HT1080 (cell line): Measurements from ENCODE around the gene RAPGEF3. TPM values are rescaled to one million over a fixed set of nuclear protein-coding genes. Genes with fewer than 3 reads are reported as not detected.
A peak's percentile ranks its signal among the peaks of the same experiment; 100 is the strongest.

ENCODE experiments used
- DNase-seq: peaks from one replicate; pipeline ENCODE4 v3.0.0-alpha.2; 2015; ENCODE audit warnings: low read depth
- total RNA-seq: library from RNA; depleted of rRNA; stranded (reverse); fragments of >200 nt; shearing (Covaris generic); gene quantifications from 2 replicates; pipeline ENCODE4 v1.2.3, GENCODE V29; 2014

Gene RAPGEF3
- total RNA-seq, 1 experiment from 2014 or later: 3.7 TPM

DNA sequence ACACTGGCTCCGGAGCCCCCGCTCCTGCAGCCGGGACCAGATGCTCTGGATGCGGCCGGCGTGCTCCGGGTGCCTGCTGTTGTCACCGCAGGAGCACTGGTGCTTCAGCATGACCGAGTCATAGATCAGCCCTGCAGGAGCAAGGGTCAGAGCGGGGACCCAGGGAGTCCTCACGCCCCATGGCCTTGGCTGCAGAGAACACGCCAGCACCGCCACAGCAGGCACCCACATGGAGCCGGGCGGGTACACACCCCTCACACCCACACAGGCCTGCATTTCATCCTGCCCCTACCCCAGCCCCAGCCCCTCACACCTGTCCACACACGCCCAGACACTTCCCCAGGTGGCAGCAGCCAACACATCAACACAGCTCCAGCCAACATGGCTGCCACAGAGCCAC lies 33.2 kb upstream of the RAPGEF3 start:
- DNase-seq: no peak

DNA sequence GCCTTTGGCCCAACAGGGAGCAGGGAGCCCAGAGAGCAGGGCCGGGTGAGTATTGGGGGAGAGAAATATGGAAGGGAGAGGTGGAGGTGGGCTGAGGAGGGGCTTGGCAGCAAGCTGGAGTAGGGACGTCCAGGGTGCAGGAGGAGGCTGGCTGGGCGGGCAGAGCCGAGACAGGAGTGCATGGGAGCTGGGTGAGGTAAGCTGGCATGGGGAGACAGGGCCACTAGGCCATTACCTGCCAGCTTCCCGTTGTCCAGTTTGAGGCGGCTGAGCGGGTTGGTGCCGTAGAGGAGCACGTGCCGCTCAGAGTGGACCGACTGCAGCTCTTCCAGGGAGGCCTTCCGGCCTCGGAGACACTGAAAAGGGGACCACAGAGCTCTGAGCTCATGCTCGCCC lies 32.7 kb upstream of the RAPGEF3 start:
- no peak for DNase-seq

DNA sequence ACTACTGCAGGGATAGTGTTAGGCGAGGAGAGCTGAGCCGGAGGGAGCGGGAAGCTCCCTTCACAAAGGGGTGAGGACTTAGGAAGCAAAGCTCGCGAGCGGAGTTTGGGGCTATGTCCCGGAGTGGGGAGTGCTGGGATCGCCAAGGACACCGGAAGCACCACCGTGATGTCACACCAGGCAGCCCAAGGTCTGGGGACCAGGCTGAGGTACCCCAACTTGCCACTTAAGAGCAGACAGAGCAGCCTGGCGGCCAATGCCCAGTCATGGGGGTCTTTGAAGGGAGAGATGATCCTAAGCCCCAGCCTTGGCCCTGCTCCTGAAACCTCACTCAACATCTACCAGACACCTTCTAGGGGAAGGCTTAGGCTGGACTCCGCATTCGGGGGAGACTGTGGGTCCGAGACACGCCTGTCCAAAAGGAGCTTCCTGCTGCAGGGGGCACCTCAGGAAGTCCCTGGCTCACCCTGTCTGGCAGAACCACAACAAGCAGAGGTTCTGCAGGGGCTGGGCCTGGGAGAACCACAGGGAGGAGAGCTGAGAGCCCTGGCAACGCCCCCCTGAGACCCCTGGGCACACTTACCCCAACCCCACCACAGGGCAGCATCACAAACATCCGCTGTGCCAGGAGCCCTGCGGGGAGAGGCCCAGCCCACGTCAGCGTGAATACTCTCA lies 32.1 kb upstream of the RAPGEF3 start:
- no peak for DNase-seq

DNA sequence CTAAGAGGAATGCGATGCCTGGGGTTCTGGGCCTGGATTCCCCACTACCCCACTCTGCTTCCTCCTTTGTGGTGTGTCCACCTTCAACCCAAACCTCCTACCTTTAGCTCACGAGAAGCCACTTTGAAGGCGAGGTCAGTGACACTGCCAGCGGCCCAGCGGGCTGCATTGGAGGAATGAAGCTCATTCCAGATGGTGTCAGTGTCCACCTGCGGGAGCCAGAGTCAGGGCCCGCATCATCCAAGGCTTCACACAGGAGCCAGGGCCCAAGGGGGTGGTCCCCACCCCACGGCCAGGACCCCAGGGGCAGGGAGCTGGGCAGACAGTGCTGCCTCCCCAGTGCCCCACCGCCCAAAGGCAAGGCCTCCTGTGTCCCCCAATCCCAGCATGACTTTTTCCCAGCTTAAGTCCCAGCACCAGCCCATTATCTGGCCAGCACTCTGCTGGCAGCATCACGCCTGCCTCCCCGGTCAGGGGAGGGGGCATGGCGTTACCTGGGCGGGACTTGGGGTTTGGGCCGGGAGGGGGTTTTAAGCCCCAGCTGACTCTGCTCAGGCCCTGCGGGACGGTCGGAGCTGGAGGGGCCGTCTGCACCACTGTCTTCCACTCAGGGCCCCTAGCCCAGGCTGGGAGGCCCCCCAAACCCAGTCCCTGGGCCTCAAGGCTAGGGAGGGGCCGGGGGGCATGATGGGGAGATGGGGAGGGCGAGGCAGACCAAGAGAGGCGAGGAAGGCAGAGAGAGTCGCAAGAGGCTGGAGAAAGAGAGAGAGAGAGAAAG lies 31.2 kb upstream of the RAPGEF3 start:
- DNase-seq: no peak

DNA sequence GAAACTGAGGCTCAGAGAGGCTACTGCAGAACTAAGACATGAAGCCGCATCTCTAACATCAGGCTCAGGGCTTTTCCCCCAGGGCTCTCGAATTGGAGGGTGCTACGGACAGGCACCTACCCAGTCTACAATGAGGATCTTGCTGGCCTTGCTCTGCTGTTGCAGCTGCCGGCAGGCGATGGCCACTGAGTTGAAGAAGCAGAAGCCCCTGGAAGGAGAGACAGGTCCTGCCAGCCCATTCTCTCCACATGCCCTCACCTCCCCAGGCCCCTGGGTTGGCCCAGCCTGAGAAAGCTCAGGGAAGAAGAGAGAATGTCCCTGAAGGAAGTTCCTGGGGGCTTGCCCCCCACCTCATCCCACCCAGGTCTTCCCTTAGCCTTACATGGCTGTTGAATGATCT lies 30.5 kb upstream of the RAPGEF3 start:
- DNase-seq: no peak

DNA sequence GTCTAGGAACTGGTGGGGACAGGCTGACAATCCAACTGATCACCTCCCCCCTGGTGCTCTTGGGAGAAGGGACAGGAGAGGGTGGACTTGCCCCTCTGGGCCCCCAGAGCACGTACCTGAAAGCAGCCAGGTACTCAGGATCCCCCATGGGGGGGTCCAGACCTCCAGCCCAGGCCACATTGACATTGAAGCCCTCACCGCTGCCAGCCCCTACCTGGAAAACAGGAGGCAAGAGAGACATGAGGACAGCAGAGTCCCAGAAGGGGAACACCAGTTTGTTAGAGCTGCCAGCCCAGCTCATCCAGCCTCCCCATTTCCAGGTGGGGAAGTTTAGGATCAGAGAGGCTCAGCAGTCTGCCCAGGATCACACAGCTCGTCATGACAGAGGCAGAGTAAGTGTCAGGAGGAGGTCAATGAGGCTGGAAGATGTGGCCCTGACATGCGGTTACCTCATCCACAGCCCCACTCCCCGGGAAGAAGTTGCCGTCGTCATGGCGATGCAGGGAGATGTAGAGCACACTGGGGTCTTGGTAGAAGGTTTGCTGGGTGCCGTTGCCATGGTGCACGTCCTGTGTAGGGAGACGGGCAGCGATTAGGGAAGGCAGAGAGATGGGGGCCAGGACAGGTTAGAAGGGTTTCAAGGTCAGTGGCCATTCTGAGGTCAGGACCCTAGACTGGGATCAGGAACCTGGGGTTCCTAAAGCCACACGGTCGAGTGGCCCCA lies 29.1 kb upstream of the RAPGEF3 start:
- no peak for DNase-seq

DNA sequence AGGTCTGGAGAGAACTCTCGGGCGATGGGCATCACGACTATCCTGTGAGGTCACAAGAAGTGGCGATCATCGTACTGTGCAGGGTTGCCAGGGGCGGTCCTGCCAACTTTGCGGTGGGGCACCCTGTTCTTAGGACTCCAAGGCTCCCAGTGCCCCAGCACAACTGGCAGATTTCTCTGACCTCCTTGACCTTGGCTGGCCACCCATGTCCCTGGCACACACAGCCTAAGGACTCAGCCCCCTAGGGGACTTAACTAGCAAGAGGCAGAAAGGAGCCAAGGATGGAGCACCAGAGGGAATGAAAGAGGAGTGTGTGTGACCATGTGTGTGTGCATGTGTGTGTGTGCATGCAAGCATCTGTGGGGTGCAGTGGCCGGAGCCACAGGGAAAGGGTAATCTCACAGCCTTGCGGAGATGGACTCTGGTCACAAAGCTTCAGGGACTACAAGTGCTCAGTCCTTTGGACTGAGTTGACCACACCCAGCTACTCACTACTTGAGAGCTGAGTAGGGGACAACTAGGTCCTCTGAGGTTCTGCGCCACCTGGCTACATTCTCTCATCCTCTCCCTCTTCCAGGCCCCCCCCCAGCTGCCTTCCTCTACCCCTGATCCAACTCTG lies 28.1 kb upstream of the RAPGEF3 start:
- no peak for DNase-seq

DNA sequence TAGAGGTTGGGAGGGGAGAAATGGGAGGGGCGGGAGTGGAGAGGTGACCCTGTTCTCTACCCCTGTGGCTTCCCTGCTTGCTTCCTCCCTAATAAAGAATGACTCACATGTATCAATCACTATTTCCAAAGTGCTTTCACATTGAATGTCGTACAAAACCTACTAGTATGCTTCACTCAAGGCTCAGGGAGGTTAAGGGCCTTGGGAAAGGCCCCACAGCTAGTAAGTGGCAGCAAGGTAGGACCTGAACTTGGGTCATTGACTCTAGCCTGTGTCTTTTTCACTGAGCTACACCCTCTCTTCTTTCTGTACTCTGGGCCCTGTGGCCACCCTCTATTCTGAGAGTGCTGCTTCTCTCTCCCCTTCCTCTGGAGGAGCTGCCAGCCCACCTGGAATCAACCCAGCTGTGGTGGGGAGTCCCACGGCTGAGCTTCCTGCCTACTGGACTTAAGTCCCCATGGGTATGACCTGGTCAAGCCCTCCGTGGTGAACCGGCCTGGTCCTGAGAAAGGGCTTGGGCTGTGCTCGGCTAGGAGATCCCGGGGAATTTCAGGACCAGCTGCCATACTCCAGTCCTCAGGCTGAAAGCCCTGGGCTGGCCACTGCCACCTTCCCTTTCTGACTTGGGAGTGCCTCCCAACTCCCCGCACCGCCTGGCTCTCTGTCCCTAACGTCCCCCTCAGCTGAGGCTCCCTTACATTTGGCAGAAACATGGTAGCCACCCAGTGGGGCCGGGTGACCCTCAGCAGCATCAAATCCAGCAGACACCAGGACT lies 27.4 kb upstream of the RAPGEF3 start:
- DNase-seq: no peak

DNA sequence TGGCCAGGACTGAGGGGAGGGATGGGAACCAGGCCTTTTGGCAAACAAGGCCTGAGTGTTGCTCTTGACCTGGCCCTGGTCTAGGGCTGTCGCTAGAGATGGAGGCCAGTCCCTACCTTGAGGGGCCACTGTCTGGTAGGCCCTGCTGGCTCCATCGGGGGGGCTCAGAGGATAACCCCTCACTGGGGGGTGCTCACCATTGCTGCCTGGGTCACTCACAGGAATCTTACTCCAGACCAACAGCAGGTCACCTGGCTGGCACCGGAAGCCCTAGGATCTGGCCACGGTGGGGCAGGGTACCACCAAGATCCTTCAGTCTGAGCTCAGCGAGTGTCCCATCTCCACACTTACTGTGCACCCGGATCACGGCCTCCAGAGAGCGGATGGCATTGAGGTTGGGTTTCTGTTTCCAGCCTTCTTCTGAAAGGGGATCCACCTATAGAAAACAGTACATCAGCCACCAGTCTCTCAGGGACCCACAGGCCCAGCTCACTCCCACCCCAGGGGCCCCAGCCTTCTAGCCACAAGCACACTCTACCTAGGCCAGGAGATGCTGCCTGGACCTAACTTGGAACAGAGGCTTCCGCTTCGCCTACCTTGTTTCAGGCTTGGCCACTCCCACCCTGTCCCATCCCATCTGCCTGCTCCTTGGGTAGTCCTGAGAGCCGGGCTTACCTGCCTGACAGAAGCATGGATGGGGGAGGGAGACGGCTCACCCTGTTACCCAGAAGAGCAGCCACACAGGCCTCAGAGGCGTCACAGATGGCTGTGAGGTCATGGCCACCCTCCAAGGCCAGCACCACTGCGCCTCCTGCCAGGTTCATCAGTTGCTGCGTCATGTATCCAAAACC lies 26.6 kb upstream of the RAPGEF3 start:
- no peak for DNase-seq

DNA sequence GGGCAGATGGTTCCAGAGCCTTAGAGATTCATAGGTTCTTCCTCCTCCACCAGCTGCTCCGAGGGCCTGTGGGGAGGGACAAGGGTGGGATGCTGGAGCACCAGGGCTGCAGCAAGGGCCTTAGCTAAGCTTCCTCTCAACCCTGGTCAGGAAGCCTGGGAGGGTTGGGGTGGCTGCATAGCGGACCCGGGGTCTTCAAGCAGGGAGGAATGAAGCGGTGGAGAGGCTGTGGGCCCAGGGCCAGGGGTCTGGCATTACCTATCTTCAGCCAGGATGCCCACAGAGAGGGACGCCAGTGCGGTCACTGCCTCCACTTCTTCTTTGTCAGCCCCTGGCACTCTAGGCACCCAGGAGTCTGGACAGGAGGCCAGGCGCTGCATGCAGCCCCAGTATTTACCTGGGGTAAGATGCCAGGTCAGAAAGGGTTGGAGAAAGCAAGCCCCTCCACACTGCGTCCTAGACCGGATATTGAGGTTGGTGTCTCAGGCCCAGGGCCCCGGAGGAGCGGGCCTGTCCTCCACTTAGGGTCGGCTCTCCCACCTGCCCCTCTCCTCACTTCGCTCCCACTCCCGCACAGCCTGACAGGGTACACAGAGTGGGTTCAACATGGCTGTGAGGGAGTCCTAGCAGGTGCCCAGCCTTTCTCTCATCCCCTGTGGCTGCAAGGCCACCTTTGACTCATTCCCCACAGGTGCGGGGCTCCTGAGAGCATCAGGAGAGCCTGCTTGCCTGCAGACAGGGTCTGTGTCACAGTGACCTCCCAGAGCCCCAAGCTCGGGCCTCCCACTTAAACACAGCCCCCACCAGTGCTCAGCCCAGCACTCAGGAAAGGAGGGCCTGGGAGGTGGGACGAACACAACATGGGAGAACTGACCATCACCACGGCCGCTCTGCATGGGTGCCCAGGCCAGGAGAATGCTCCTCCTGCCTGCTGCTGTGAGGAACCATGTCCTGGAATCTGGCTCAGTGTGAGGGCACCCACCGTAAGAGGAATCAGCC lies 25.4 kb upstream of the RAPGEF3 start:
- DNase-seq: no peak

DNA sequence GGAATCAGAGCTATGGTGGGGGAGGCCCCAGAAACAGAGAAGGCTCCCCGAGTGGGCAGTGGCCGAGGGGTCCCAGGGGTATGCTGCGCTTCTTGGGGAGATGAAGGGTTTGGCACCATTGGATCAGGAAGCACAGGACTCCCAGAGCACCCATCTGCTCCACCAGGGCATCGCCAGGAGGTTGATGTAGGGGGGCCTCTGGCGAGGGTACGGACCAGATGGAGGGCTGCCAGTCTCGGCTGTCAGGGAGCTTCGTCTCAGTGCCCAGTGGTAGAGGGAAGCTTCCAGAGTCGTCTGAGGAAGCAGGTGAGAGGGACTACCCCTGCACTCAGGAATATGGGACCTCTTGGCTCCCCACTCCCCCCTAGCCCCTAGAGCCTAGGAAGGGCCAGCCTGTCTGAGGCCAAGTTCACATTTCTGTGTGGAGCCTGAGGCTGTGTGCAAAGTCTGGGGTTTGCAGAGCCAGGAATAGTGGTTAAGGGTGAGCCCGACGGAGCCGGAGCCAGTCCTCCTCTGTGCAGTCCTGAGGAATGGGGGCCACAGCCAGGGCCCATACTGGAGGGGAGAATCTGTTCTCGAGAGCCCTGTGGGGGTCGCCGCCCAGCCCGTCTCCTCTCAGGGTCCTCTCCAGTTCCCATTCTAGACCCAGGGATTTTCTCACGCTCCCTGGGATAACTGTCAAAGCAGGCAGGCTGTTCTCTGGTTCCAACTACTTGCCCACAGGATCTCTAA lies 24.5 kb upstream of the RAPGEF3 start:
- DNase-seq: no peak

DNA sequence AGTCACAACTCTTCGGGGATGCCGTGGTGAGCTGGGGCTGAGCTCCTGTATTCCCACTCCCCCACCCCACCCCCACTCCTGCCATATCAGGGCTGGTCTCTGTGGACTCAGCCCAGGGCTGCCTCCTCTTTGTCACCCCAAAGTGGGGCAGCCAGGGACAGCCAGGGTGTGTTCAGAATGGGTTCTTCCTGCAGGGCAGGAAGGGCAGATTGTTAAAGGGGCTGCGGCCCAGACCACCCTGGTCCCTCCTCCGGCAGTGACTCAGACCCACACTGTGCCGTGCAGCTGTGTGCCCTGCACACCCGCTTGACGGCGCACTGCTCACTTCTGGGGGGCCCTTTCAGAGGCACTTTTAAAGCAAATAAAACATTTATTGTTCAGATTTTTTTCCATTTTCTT lies 23.7 kb upstream of the RAPGEF3 start:
- no peak for DNase-seq

DNA sequence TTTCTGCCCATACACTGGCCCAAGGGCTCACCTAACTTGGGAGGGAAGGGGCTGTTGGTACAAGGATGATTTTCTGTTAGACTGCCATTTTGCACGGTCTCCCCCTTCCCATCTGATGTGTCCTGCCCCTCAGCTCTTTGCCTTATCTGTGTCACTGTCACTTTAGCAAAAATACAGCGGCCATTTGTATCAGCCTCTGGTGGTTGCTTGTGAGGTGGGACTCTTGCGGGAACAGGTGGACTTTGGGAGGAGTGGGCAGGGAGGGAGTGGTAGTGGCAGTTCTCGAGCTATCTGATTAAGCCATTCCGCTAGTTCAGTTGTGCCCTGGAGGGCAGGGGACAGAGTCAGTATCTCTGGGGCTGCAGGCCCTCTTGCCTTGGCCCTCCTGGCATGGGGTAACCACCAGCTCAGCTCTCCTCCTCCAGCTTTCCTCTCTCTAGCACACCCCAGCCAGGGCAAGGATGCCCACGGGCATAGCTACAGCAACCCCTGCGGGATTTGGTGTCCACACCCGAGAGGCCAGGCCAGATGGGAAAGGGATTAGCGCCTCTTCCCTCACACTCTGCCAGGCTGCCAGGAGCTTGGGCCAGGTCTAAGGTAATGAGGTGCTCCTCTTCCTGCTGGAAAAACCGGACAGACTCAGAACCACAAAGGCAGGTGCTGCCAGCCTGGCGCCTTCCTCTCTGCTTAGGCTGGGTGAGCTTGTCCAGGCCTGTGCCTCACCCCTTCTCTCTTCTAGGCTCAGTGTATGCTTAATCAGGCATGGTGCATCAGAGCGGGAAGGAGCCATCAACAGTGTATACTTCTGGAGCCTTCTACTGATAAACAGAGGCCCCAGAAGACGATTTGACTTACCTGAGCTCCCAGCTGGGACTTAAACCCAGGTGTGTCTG lies 23.0 kb upstream of the RAPGEF3 start:
- DNase-seq: no peak

DNA sequence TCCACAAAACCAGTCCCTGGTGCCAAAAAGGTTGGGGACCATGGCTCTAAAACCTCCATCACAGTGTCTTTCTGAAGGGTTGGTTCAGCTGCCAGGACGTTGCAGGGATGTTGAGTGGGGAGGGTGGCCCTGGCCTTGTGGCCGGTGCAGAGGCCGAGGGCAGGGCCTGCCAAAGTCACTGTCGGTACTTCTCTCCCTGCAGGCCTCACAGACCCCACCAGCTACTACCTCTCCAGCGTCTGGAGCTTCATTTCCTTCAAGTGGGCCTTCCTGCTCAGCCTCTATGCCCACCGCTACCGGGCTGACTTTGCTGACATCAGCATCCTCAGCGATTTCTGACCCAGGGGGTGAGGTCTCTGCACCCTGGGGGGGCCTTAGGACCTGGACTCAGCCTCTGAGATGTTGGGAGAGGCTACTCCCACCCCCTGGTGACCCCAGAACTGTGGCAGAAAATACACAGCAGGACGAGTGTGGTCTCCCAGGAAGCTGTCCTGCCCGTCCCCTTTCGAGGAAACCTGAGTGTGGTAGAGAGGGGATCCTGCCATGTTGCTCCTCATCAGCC lies 21.3 kb upstream of the RAPGEF3 start:
- DNase-seq: no peak

DNA sequence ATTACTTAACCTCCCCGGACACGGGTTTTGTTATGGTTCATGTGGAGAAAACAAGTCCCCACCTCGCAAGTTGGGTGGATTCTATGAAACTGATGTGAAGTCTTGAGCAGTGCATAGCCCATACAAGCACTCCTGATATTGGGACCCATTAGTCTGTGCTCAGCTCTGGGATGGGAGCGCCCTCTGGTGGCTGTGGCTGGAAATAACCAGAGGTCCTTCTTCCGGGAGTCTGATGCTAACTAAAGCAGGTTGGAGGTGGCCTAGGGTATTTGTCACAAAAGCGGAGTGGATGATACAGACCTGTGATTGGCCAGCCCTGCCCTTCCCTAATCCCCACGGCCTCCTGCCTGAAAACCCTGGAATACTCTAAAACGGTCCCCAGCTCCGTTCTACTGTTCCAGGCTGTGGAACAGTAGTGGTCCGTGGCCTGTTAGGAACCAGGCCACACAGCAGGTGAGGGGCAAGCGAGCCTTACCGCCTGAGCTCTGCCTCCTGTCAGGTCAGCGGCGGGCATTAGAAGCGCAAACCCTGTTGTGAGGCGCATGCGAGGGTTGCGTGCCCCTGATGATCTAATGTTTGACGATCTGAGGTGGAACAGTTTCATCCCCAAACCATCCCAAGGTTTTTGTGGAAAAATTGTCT lies 20.7 kb upstream of the RAPGEF3 start:
- peak; percentile 78 for DNase-seq

DNA sequence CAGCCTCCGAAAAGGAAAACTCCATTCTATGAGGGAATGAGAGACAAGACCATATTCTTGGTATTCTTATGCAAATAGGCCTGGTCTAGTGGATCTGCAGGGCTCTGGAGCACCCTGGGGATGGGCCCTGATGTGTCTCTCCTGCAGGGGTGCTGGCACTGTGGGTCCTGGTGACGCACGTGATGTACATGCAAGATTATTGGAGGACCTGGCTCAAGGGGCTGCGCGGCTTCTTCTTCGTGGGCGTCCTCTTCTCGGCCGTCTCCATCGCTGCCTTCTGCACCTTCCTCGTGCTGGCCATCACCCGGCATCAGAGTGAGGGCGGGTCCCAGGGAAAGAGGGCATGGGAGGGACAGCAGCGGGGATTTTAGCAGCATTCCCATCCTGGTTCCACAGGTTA lies 20.2 kb upstream of the RAPGEF3 start:
- DNase-seq: no peak
